ENCODE measurements around the gene RPP14.

- no peak for TF ChIP-seq EP300 (IDR thresholded peaks at IDR 0.05)
- TF ChIP-seq, protein P1, sequence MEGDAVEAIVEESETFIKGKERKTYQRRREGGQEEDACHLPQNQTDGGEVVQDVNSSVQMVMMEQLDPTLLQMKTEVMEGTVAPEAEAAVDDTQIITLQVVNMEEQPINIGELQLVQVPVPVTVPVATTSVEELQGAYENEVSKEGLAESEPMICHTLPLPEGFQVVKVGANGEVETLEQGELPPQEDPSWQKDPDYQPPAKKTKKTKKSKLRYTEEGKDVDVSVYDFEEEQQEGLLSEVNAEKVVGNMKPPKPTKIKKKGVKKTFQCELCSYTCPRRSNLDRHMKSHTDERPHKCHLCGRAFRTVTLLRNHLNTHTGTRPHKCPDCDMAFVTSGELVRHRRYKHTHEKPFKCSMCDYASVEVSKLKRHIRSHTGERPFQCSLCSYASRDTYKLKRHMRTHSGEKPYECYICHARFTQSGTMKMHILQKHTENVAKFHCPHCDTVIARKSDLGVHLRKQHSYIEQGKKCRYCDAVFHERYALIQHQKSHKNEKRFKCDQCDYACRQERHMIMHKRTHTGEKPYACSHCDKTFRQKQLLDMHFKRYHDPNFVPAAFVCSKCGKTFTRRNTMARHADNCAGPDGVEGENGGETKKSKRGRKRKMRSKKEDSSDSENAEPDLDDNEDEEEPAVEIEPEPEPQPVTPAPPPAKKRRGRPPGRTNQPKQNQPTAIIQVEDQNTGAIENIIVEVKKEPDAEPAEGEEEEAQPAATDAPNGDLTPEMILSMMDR (IDR thresholded peaks at IDR 0.05) = no peak
Observed at GRCh38 chr3:58361866-58362265, 55.8 kb downstream of the RPP14 start.
